HL-60 (cell line): Measurements from ENCODE around the gene LRRC4C.

Experiments
- DNase-seq, 2 experiments: peaks; one replicate each; pipeline ENCODE4 v3.0.0-alpha.2; 2010 to 2020; ENCODE audit warnings: low read depth in 1 of 2, low spot score in 1 of 2
- H3K27ac ChIP-seq: fragments of 250-450 bp; sonication (Bioruptor Pico); replicated peaks from 2 replicates; pipeline ENCODE4 v1.5.1; 2020; ENCODE audit warnings: mild to moderate bottlenecking, moderate library complexity
- H3K27me3 ChIP-seq: fragments of 250-450 bp; sonication (Bioruptor Pico); 2 replicates; pipeline ENCODE4 v1.5.1; 2021; ENCODE audit warnings: mild to moderate bottlenecking, moderate library complexity; ENCODE audit not compliant: insufficient read depth, poor library complexity, severe bottlenecking
- H3K4me3 ChIP-seq: replicated peaks from 2 replicates; pipeline ENCODE4 v1.5.1; 2011; ENCODE audit warnings: mild to moderate bottlenecking, control low read depth, low read length; ENCODE audit not compliant: insufficient read depth
- GABPA ChIP-seq: IDR thresholded peaks from 2 replicates; pipeline ENCODE4 v1.6.1; 2012; ENCODE audit warnings: low read depth
- POLR2AphosphoS5 ChIP-seq: IDR thresholded peaks from 2 replicates; pipeline ENCODE4 v1.6.1; 2012; ENCODE audit warnings: low read depth
- SPI1 ChIP-seq: IDR thresholded peaks from 2 replicates; pipeline ENCODE4 v1.6.1; 2012; ENCODE audit warnings: low read depth, mild to moderate bottlenecking, borderline replicate concordance
- TF ChIP-seq, protein P1 (sequence below): IDR thresholded peaks from one replicate; pipeline ENCODE4 v1.5.1; 2011; ENCODE audit warnings: low read length, control low read depth, inconsistent platforms; ENCODE audit not compliant: insufficient read depth
- TF ChIP-seq, protein P2 (sequence below): IDR thresholded peaks from 2 replicates; pipeline ENCODE4 v1.6.1; 2012; ENCODE audit warnings: low read depth; ENCODE audit not compliant: insufficient replicate concordance

The LRRC4C gene

GRCh38 chr11:41498726-41499125 is 39.3 kb upstream of the LRRC4C start:
- Histone ChIP-seq H3K4me3 (no peak overlapping the region), H3K27ac (no peak overlapping the region), H3K27me3 (no peaks in the 10 kb centered on the region)
- DNase-seq: no peak
- TF ChIP-seq GABPA (no peak), POLR2AphosphoS5 (no peak), SPI1 (no peak)
- TF ChIP-seq, protein P1, sequence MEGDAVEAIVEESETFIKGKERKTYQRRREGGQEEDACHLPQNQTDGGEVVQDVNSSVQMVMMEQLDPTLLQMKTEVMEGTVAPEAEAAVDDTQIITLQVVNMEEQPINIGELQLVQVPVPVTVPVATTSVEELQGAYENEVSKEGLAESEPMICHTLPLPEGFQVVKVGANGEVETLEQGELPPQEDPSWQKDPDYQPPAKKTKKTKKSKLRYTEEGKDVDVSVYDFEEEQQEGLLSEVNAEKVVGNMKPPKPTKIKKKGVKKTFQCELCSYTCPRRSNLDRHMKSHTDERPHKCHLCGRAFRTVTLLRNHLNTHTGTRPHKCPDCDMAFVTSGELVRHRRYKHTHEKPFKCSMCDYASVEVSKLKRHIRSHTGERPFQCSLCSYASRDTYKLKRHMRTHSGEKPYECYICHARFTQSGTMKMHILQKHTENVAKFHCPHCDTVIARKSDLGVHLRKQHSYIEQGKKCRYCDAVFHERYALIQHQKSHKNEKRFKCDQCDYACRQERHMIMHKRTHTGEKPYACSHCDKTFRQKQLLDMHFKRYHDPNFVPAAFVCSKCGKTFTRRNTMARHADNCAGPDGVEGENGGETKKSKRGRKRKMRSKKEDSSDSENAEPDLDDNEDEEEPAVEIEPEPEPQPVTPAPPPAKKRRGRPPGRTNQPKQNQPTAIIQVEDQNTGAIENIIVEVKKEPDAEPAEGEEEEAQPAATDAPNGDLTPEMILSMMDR: no peak
- TF ChIP-seq, protein P2, sequence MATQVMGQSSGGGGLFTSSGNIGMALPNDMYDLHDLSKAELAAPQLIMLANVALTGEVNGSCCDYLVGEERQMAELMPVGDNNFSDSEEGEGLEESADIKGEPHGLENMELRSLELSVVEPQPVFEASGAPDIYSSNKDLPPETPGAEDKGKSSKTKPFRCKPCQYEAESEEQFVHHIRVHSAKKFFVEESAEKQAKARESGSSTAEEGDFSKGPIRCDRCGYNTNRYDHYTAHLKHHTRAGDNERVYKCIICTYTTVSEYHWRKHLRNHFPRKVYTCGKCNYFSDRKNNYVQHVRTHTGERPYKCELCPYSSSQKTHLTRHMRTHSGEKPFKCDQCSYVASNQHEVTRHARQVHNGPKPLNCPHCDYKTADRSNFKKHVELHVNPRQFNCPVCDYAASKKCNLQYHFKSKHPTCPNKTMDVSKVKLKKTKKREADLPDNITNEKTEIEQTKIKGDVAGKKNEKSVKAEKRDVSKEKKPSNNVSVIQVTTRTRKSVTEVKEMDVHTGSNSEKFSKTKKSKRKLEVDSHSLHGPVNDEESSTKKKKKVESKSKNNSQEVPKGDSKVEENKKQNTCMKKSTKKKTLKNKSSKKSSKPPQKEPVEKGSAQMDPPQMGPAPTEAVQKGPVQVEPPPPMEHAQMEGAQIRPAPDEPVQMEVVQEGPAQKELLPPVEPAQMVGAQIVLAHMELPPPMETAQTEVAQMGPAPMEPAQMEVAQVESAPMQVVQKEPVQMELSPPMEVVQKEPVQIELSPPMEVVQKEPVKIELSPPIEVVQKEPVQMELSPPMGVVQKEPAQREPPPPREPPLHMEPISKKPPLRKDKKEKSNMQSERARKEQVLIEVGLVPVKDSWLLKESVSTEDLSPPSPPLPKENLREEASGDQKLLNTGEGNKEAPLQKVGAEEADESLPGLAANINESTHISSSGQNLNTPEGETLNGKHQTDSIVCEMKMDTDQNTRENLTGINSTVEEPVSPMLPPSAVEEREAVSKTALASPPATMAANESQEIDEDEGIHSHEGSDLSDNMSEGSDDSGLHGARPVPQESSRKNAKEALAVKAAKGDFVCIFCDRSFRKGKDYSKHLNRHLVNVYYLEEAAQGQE: no peak

- TF ChIP-seq GABPA (no peak), SPI1 (no peak)
- TF ChIP-seq, protein P2: no peak
- TF ChIP-seq, protein P1: no peak
- DNase-seq: no peak
- Histone ChIP-seq H3K27ac (no peak overlapping the region), H3K4me3 (no peak overlapping the region), H3K27me3 (no peaks in the 10 kb centered on the region)
These were observed 38.5 kb upstream of the LRRC4C start for GRCh38 chr11:41497974-41498373.

- Histone ChIP-seq H3K27me3 (no peaks in the 10 kb centered on the region), H3K4me3 (no peak overlapping the region), H3K27ac (no peak overlapping the region)
- TF ChIP-seq, protein P1: no peak
- TF ChIP-seq POLR2AphosphoS5 (no peak), SPI1 (no peak), GABPA (no peak)
- TF ChIP-seq, protein P2: no peak
- no peak for DNase-seq
These were observed 35.3 kb upstream of the LRRC4C start for GRCh38 chr11:41494716-41495115.
